ENCODE measurements around the gene BIRC3. TPM values are rescaled to one million over a fixed set of nuclear protein-coding genes. Genes with fewer than 3 reads are reported as not detected.
A peak's percentile ranks its signal among the peaks of the same experiment; 100 is the strongest.

The BIRC3 gene
- total and polyA plus RNA-seq, 2 donors (not counting 1 experiment from before 2014, with no cell fraction given): 107 to 428 TPM

DNA sequence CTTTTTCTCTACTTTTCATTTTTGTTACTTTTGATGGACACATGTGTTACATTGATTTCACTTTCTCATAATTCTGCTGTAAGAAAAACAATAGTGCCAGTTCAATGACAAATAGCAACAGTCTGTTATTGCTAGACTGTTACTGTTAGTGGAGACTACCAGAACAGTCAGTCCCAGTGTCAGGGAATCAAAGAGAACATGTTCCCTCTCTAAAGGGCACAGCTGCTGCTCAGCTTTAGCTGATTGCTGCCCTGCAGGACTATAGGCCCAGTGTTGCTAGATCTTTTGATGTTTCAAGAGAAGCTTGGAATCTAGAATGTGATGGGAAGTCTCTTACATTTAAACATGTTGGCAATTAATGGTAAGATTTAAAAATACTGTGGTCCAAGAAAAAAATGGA, 3.4 kb downstream of the BIRC3 start:
- Mint-ChIP-seq H3K27ac (peak overlapping the region; percentile 87), H3K4me1 (peaks cover 55% of the 10 kb centered on the region), H3K9me3 (ENCODE audit: insufficient read depth) (no peaks in the 10 kb centered on the region), H3K4me3 (peak overlapping the region; percentile 100), H3K27me3 (no peaks in the 10 kb centered on the region)
- POLR2A ChIA-PET: interaction anchor here (7.6 kb wide), 1 partner anchor 26 kb away, joined by 105 read pairs; no protein-coding TSS in a partner anchor
- Histone ChIP-seq H3K79me2 (ENCODE audit: control insufficient read depth, insufficient read depth, low read length) (peaks cover 82% of the 10 kb centered on the region), H3K36me3 (replicated peaks in 1 of 2; ENCODE audit: control extremely low read depth in 1 of 2, control insufficient read depth in 1 of 2, extremely low read depth in 1 of 2, insufficient read depth in 2 of 2, low read length in 1 of 2) (peaks cover 15 to 62% of the 10 kb centered on the region in 2 experiments), H3K9me3 (ENCODE audit: control extremely low read depth in 1 of 3, control insufficient read depth in 2 of 3, insufficient read depth in 1 of 3, low read length in 2 of 3) (peaks cover 0 to 1% (median 0%) of the 10 kb centered on the region in 3 donors), H3K4me1 (ENCODE audit: control insufficient read depth in 2 of 2, insufficient read depth in 2 of 2, low read length in 2 of 2) (peaks cover 40 to 50% of the 10 kb centered on the region in 2 donors), H3K4me2 (replicated peaks; ENCODE audit: low read depth, low read length, poor library complexity, severe bottlenecking) (peak overlapping the region; percentile 77), H4K20me1 (ENCODE audit: control insufficient read depth, insufficient read depth, low read length, poor library complexity, severe bottlenecking) (peaks cover 66% of the 10 kb centered on the region), H3K27ac (ENCODE audit: low read length in 2 of 2) (peak overlapping the region; percentile 13 to 98), H3K9ac (ENCODE audit: low read length) (peak overlapping the region; percentile 94), H3K4me3 (ENCODE audit: control extremely low read depth in 1 of 5, extremely low read depth in 1 of 5, insufficient read depth in 1 of 5, low read depth in 2 of 5, low read length in 4 of 5) (peak overlapping the region; percentile 76 to 100 (median 92)), H2AFZ (ENCODE audit: insufficient read depth, low read depth, low read length, poor library complexity, severe bottlenecking) (no peak overlapping the region), H3K27me3 (replicated peaks in 1 of 4; ENCODE audit: control extremely low read depth in 1 of 4, control insufficient read depth in 3 of 4, insufficient read depth in 4 of 4, low read length in 3 of 4) (no peaks in the 10 kb centered on the region)
- TF ChIP-seq, protein P1, sequence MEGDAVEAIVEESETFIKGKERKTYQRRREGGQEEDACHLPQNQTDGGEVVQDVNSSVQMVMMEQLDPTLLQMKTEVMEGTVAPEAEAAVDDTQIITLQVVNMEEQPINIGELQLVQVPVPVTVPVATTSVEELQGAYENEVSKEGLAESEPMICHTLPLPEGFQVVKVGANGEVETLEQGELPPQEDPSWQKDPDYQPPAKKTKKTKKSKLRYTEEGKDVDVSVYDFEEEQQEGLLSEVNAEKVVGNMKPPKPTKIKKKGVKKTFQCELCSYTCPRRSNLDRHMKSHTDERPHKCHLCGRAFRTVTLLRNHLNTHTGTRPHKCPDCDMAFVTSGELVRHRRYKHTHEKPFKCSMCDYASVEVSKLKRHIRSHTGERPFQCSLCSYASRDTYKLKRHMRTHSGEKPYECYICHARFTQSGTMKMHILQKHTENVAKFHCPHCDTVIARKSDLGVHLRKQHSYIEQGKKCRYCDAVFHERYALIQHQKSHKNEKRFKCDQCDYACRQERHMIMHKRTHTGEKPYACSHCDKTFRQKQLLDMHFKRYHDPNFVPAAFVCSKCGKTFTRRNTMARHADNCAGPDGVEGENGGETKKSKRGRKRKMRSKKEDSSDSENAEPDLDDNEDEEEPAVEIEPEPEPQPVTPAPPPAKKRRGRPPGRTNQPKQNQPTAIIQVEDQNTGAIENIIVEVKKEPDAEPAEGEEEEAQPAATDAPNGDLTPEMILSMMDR (IDR thresholded peaks at IDR 0.05): no peak
- TF ChIP-seq EZH2 (IDR thresholded peaks at IDR 0.05; ENCODE audit: borderline replicate concordance, insufficient read depth, low read depth, low read length, poor library complexity, severe bottlenecking): no peak
- CTCF ChIA-PET: interaction anchor here (0.8 to 17.9 kb wide), 10 partner anchors 12 to 346 kb away, joined by 3 to 588 read pairs (median 8); no protein-coding TSS in a partner anchor
- no peak for DNase-seq
- ATAC-seq (ENCODE audit: low read depth): no peak
- intact Hi-C loops (cut with micrococcal nuclease): loop anchor here (2.0 kb wide), 1 partner anchor 20 kb away; no protein-coding TSS in a partner anchor

DNA sequence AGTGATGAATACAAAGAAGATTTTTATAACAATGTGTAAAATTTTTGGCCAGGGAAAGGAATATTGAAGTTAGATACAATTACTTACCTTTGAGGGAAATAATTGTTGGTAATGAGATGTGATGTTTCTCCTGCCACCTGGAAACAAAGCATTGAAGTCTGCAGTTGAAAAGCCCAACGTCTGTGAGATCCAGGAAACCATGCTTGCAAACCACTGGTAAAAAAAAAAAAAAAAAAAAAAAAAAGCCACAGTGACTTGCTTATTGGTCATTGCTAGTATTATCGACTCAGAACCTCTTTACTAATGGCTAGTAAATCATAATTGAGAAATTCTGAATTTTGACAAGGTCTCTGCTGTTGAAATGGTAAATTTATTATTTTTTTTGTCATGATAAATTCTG, 5.3 kb downstream of the BIRC3 start:
- ChIA-PET POLR2A (interaction anchor here (0.6 to 7.6 kb wide), 2 partner anchors 11 to 28 kb away, joined by 5 to 105 read pairs; no protein-coding TSS in a partner anchor), CTCF (interaction anchor here (0.7 to 17.9 kb wide), 5 partner anchors 16 to 129 kb away, joined by 3 to 588 read pairs (median 13); no protein-coding TSS in a partner anchor)
- intact Hi-C loops (cut with micrococcal nuclease): no loop called here
- H3K9me3 ChIP-seq (ENCODE audit: control extremely low read depth in 1 of 3, control insufficient read depth in 2 of 3, insufficient read depth in 1 of 3, low read length in 2 of 3): peaks cover 0 to 1% (median 0%) of the 10 kb centered on the region in 3 donors
- H3K4me3 ChIP-seq (ENCODE audit: control extremely low read depth in 1 of 5, extremely low read depth in 1 of 5, insufficient read depth in 1 of 5, low read depth in 2 of 5, low read length in 4 of 5): peak overlapping the region in 3 of 5 experiments; percentile 11 to 92 (median 76)
- peak overlapping the region; percentile 77 for H3K4me2 ChIP-seq (replicated peaks; ENCODE audit: low read depth, low read length, poor library complexity, severe bottlenecking)
- no peak overlapping the region for H2AFZ ChIP-seq (ENCODE audit: insufficient read depth, low read depth, low read length, poor library complexity, severe bottlenecking)
- Mint-ChIP-seq H3K27ac (no peak overlapping the region), H3K4me3 (peak overlapping the region; percentile 86), H3K9me3 (ENCODE audit: insufficient read depth) (no peaks in the 10 kb centered on the region), H3K4me1 (peaks cover 51% of the 10 kb centered on the region), H3K27me3 (no peaks in the 10 kb centered on the region)
- DNase-seq (no peak), ATAC-seq (ENCODE audit: low read depth) (no peak)
- H3K4me1 ChIP-seq (ENCODE audit: control insufficient read depth in 2 of 2, insufficient read depth in 2 of 2, low read length in 2 of 2): peaks cover 38 to 50% of the 10 kb centered on the region in 2 donors
- H3K9ac ChIP-seq (ENCODE audit: low read length): peak overlapping the region; percentile 60
- no CpG with 5 or more reads among the region's 2 CpGs for WGBS (ENCODE audit: insufficient coverage)
- H3K36me3 ChIP-seq (replicated peaks in 1 of 2; ENCODE audit: control extremely low read depth in 1 of 2, control insufficient read depth in 1 of 2, extremely low read depth in 1 of 2, insufficient read depth in 2 of 2, low read length in 1 of 2): peaks cover 22 to 81% of the 10 kb centered on the region in 2 experiments
- H3K79me2 ChIP-seq (ENCODE audit: control insufficient read depth, insufficient read depth, low read length): peaks cover 91% of the 10 kb centered on the region
- H3K27me3 ChIP-seq (replicated peaks in 1 of 4; ENCODE audit: control extremely low read depth in 1 of 4, control insufficient read depth in 3 of 4, insufficient read depth in 4 of 4, low read length in 3 of 4): no peaks in the 10 kb centered on the region
- H3K27ac ChIP-seq (ENCODE audit: low read length in 2 of 2): peak overlapping the region in 1 of 2 donors; percentile 98
- TF ChIP-seq, protein P1 (IDR thresholded peaks at IDR 0.05): no peak
- no peak for TF ChIP-seq EZH2 (IDR thresholded peaks at IDR 0.05; ENCODE audit: borderline replicate concordance, insufficient read depth, low read depth, low read length, poor library complexity, severe bottlenecking)
- peaks cover 83% of the 10 kb centered on the region for H4K20me1 ChIP-seq (ENCODE audit: control insufficient read depth, insufficient read depth, low read length, poor library complexity, severe bottlenecking)

All from B cell (primary cell).